SU-DHL-6 (cell line): Measurements from ENCODE around the gene P2RY14.

Experiments
- H2AFZ ChIP-seq: fragments of 200-600 bp; sonication (generic); 2 replicates; pipeline ENCODE4 v1.6.1; 2014; ENCODE audit warnings: low read depth, mild to moderate bottlenecking, moderate library complexity, mixed read lengths, antibody characterized with exemption, low read length; ENCODE audit not compliant: severe bottlenecking
- H3F3A ChIP-seq: fragments of 200-600 bp; shearing (Covaris generic); 2 replicates; pipeline ENCODE4 v1.6.0; 2016; ENCODE audit warnings: antibody characterized with exemption, mild to moderate bottlenecking; ENCODE audit not compliant: insufficient read depth
- H3K27ac ChIP-seq: fragments of 200-600 bp; sonication (generic); 2 replicates; pipeline ENCODE4 v1.5.1; 2016; ENCODE audit warnings: low read depth, mild to moderate bottlenecking, low read length, moderate library complexity, mixed read lengths
- H3K27me3 ChIP-seq: fragments of 200-600 bp; sonication (generic), shearing (Covaris generic); 2 replicates; pipeline ENCODE4 v1.6.0; 2014; ENCODE audit warnings: mild to moderate bottlenecking, low read length
- H3K36me3 ChIP-seq: fragments of 200-600 bp; sonication (generic); 2 replicates; pipeline ENCODE4 v1.6.1; 2014; ENCODE audit warnings: mild to moderate bottlenecking, low read length, mixed read lengths
- H3K4me2 ChIP-seq: fragments of 300-600, 200-600 bp; shearing (Covaris generic), sonication (generic); 2 replicates; pipeline ENCODE4 v1.6.0; 2014; ENCODE audit warnings: low read length, low read depth, mild to moderate bottlenecking; ENCODE audit not compliant: poor library complexity, severe bottlenecking
- H3K4me3 ChIP-seq: fragments of 200-600 bp; sonication (generic); 2 replicates; pipeline ENCODE4 v1.5.1; 2014; ENCODE audit warnings: antibody characterized with exemption, low read length, mild to moderate bottlenecking, mixed read lengths; ENCODE audit not compliant: insufficient read depth, poor library complexity, severe bottlenecking
- H3K79me2 ChIP-seq: fragments of 200-600 bp; sonication (generic); 2 replicates; pipeline ENCODE4 v1.6.1; 2014; ENCODE audit warnings: mild to moderate bottlenecking, low read length, moderate library complexity; ENCODE audit not compliant: insufficient read depth
- H3K9ac ChIP-seq: fragments of 200-600 bp; sonication (generic); 2 replicates; pipeline ENCODE4 v1.7.0; 2014; ENCODE audit warnings: mild to moderate bottlenecking, low read length
- H3K9me2 ChIP-seq: fragments of 200-600 bp; sonication (generic); replicated peaks from 2 replicates; pipeline ENCODE4 v1.6.1; 2014; ENCODE audit warnings: low read length; ENCODE audit not compliant: insufficient read depth
- H3K9me3 ChIP-seq: fragments of 200-600 bp; sonication (generic); 2 replicates; pipeline ENCODE4 v1.6.1; 2014; ENCODE audit warnings: low read length, mixed read lengths; ENCODE audit not compliant: insufficient read depth
- H4K20me1 ChIP-seq: fragments of 200-600 bp; sonication (generic); 2 replicates; pipeline ENCODE4 v1.6.1; 2014; ENCODE audit warnings: low read depth, mild to moderate bottlenecking, antibody characterized with exemption, low read length, moderate library complexity, mixed read lengths
- CTCF ChIP-seq: fragments of 200-600 bp; sonication (generic); IDR thresholded peaks from one replicate; pipeline ENCODE4 v1.5.1; 2017; ENCODE audit warnings: antibody characterized with exemption, mild to moderate bottlenecking, low read length, moderate library complexity; ENCODE audit not compliant: insufficient read depth, poor library complexity, severe bottlenecking
- EZH2phosphoT487 ChIP-seq: fragments of 200-600 bp; sonication (generic), shearing (Covaris generic); conservative IDR thresholded peaks from 2 replicates; pipeline ENCODE4 v1.6.1; 2018; ENCODE audit warnings: mild to moderate bottlenecking, antibody characterized with exemption, low read length, moderate library complexity, mixed read lengths

Gene P2RY14

GRCh38 chr3:151312972-151313371 lies 34.6 kb upstream of the P2RY14 start:
- Histone ChIP-seq H3K79me2 (no peaks in the 10 kb centered on the region), H3K27me3 (no peaks in the 10 kb centered on the region), H3K9me2 (no peaks in the 10 kb centered on the region), H4K20me1 (no peaks in the 10 kb centered on the region), H3K9ac (no peak overlapping the region), H2AFZ (no peak overlapping the region), H3K4me3 (no peak overlapping the region), H3F3A (no peaks in the 10 kb centered on the region), H3K27ac (no peak overlapping the region), H3K36me3 (no peaks in the 10 kb centered on the region), H3K4me2 (no peak overlapping the region), H3K9me3 (no peaks in the 10 kb centered on the region)
- TF ChIP-seq CTCF (no peak), EZH2phosphoT487 (no peak)

GRCh38 chr3:151309566-151309965 lies 31.2 kb upstream of the P2RY14 start:
- H3K4me2 ChIP-seq, result no peak overlapping the region
- no peak overlapping the region for H3K9ac ChIP-seq
- H3K27ac ChIP-seq, result no peak overlapping the region
- no peaks in the 10 kb centered on the region for H3K36me3 ChIP-seq
- H3F3A ChIP-seq, result no peaks in the 10 kb centered on the region
- H3K9me3 ChIP-seq, result no peaks in the 10 kb centered on the region
- no peak overlapping the region for H3K4me3 ChIP-seq
- H3K27me3 ChIP-seq, result no peaks in the 10 kb centered on the region
- no peaks in the 10 kb centered on the region for H4K20me1 ChIP-seq
- no peaks in the 10 kb centered on the region for H3K9me2 ChIP-seq
- no peak for TF ChIP-seq EZH2phosphoT487
- no peak for TF ChIP-seq CTCF
- H3K79me2 ChIP-seq, result no peaks in the 10 kb centered on the region
- H2AFZ ChIP-seq, result no peak overlapping the region

GRCh38 chr3:151307583-151308488 lies 29.5 kb upstream of the P2RY14 start:
- Histone ChIP-seq H3K4me2 (no peak overlapping the region), H4K20me1 (no peaks in the 10 kb centered on the region), H3K9ac (no peak overlapping the region), H2AFZ (no peak overlapping the region), H3F3A (no peaks in the 10 kb centered on the region), H3K79me2 (no peaks in the 10 kb centered on the region), H3K36me3 (no peaks in the 10 kb centered on the region), H3K27ac (no peak overlapping the region), H3K9me3 (no peaks in the 10 kb centered on the region), H3K27me3 (no peaks in the 10 kb centered on the region), H3K4me3 (no peak overlapping the region), H3K9me2 (no peaks in the 10 kb centered on the region)
- TF ChIP-seq CTCF (no peak), EZH2phosphoT487 (no peak)
